Ovary (tissue), 3 donors: ENCODE data around the gene TDP1.

Experiments
- CTCF ChIP-seq, 3 donors: fragments of 450-650 bp in 2 of 3; fragments of 200-600 bp in 1 of 3; IDR thresholded peaks; one replicate each; pipeline versions ENCODE4 v1.5.1 to v1.8.0; 2016 to 2022; ENCODE audit warnings: antibody characterized with exemption in 3 of 3, mild to moderate bottlenecking in 1 of 3
- POLR2A ChIP-seq: fragments of 450-650 bp; IDR thresholded peaks from one replicate; pipeline ENCODE4 v1.6.1; 2017; ENCODE audit warnings: antibody characterized with exemption, mild to moderate bottlenecking, moderate library complexity
- donor health status: DM: no; HTN: no; CAD: no.

DNA sequence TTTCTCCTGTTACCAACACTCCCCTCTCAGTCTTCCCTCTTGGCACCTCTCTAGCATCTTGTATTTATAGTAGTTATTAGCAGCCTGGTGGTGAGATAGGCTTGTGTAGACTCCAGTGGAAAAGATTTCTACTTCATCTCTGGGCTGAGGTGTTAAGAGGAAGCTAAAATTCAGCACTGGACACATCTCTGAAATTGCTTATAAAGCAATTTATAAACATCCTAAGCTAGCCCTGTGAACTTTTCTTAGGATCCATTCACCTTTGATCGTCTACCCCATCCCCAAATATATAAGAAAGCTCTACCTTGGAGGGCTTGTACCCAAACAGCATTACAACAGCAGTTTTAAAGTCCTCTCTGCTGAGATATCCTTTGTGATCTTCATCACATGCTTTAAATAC lies 2.1 kb upstream of the TDP1 start:
- TF ChIP-seq CTCF (IDR thresholded peaks at IDR 0.05), result no peak
- no peak for TF ChIP-seq POLR2A
